ENCODE data around the gene RAC2.

The RAC2 gene

DNA sequence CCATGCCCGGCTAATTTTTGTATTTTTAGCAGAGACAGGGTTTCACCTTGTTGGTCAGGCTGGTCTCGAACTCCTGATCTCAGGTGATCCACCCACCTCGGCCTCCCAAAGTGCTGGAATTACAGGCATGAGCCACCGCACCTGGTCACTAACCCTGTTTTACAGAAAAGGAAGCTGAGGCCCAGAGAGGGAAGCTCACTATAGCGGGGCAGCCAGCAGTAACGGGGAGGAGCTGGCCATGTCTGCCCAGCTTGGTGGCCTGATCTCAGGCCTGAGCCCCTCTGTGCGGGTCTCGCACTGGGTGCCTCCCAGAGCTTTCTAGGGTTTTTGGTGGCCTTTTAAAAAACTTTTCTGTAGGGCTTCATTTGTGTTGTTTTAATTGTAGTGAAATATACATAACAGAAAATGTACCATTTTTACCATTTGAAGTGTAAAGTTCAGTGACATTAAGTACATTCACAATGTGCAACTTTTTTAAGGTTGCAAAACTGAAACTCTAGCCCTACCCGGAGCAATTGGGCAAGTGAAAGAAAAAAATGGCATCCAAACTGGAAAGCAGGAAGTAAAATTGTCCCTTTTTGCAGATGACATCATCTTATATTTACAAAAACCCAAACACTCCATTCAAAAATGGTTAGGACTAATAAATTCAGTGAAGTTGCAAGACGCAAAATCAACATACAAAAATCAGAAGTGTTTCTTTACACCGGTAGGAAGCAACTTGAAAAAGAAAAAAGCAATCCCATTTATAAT lies 23.8 kb upstream of the RAC2 start:
- DNase-seq (ENCODE audit: low spot score), result no peak
- TF ChIP-seq CTCF (IDR thresholded peaks at IDR 0.05; ENCODE audit: extremely low read depth, missing control alignments), result no peak

DNA sequence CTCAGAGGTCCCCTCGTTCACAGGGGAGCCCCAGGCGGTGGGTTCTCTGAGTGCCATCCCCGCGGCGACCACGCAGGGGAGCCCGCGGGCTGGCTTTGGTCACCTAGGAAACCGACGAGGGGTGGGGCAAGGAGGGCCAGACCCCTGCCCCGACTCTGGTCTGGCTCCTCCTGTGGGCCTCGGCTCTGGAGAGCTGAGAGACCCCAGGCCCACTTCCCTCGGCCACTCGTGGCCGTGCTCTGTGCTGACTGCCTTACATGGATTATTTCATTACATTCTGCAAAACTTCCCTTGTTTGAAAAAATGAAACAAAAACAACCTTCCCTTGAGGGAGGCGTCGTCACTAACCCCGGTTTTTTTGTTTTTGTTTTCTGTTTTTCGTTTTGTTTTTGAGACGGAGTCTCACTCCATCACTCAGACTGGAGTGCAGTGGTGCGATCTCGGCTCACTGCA lies 23.1 kb upstream of the RAC2 start:
- DNase-seq (ENCODE audit: low spot score), result peak; percentile 76
- TF ChIP-seq CTCF (IDR thresholded peaks at IDR 0.05; ENCODE audit: extremely low read depth, missing control alignments), result peak; percentile 85

GRCh38 chr22:37266581-37267134 lies 22.6 kb upstream of the RAC2 start:
- DNase-seq (ENCODE audit: low spot score), result no peak
- no peak for TF ChIP-seq CTCF (IDR thresholded peaks at IDR 0.05; ENCODE audit: extremely low read depth, missing control alignments)

DNA sequence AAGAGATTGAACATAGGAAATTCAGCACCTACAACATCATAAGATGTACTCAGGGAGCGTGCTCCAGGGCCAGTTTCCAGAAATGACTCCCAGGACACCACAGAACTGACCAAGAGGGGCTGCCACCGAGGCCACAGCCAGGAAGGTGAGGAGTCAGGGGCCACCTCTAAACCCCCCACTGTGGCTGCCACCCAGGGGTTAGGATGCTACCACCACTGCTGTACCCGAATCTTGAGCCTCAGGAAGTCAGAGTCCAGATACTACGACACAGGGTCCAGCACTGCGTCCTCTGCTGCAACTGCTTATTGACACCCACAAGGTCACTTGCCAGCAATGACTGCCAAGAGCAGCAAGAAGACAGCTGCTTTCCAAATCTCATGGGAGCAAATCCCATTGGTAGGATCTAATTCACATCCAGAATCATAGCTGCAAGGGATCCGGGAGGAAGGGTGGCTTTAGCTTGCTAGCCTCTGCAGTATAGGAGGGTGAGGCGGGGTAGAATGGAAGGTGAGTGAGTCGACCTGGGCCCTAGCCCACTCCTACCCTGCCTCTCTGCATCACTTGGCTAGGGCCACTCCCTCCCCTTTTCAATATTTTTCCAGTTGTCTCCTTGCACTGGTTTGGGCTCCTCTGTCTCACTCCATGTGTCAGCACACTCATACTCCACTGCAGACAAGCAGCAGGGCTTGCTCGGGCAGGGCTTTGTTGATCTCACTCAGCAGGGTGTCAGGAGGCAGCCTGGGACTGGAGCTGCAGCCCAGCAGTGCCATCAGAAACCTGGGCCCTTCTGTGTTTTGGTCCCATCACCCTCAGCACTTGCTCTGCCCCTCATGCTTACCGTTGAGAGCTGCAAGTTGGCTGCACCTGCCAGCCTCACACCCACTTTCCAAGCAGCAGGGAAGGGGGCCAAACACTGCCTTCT lies 20.2 kb upstream of the RAC2 start:
- TF ChIP-seq CTCF (IDR thresholded peaks at IDR 0.05; ENCODE audit: extremely low read depth, missing control alignments), result no peak
- no peak for DNase-seq (ENCODE audit: low spot score)

DNA sequence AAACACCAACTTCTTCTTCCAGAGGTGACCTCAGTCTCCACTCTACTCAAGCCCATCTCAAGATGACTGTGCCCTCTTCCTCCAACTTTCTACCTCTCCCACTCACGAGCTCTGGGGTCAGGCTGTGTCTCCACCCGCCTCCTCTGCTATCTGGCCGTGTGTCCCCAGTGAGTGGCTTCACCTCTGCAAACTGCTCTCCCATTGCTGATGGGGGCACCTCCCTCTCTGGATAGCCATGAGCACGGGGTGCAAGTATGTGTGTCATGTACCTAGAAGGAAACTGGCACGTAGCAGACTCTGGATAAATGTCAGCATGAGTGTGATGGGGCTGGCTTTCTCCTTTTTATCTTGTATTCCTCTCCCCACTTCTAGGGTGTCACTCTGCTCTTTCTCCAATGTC lies 18.3 kb upstream of the RAC2 start:
- TF ChIP-seq CTCF (IDR thresholded peaks at IDR 0.05; ENCODE audit: extremely low read depth, missing control alignments), result no peak
- no peak for DNase-seq (ENCODE audit: low spot score)

- peak; percentile 93 for TF ChIP-seq CTCF (IDR thresholded peaks at IDR 0.05; ENCODE audit: extremely low read depth, missing control alignments)
- peak; percentile 73 for DNase-seq (ENCODE audit: low spot score)
These were observed 16.9 kb upstream of the RAC2 start for GRCh38 chr22:37260901-37261336.

All from GM20000 (cell line).